Measurements from ENCODE around the gene POLA1.
"Not testable (repeated sequence)": the region's sequence is repeated elsewhere in the genome, so short reads cannot be mapped to it uniquely, and the experiment has no call there.

The POLA1 gene

DNA sequence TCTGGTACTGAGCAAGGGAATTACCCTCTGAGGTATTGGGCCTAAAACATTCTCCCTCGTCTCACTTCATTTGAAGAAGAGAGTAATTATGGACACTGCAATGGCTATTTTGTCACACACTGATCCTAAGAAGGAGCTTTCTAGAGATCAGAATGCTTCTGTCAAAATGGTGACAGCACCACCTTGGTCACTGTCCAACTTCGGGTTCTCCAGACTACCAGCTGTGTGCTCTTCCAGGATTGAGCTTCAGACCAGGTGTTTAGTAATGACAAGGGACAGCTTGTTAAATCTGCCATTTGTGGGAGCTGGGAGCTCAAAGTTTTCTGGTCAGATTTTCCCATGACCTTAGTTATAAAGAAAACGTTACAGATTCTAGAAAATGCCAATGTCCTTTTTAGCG, 105.4 kb downstream of the POLA1 start:
- no peak for DNase-seq

DNA sequence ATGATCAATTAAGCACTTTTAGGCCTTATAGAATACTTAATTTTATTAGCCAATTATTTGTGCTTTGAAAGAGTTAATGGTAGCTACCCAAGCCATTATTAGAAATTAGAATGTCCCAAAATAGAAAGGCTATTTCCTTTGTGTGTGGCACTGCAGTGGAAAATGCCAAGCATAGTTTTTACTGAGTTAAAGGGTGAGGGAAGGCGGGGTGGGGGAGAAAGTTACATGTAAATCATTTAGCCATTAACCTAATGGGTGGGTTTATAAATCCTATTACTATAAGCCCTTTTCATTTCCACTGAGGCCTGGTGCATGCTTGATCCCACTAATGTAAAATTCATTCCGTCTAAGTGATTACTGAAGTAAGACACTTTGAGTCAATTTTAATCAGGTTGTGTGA, 105.8 kb downstream of the POLA1 start:
- no peak for DNase-seq

DNA sequence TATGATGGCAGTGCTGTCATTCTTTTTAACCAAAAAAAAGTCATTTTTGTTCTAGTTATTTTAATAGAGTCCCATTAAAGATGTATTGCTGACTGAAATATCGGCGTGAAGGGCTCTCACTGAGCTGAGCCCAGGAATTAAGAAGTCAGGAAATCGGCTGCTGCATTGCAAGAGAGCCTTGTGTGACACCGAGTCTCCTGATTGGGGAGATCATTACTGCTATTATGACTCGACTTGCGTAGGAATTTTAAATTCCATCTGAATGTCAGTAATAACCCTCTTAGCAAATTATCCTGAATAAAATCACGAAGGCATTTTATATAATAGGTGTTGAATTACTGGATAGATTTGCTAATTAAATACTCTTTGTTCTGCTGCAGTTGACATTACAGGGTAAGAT, 111.5 kb downstream of the POLA1 start:
- no peak for DNase-seq

- DNase-seq: not testable (repeated sequence)
These were observed 126.1 kb downstream of the POLA1 start for GRCh38 chrX:24819807-24820206.

DNA sequence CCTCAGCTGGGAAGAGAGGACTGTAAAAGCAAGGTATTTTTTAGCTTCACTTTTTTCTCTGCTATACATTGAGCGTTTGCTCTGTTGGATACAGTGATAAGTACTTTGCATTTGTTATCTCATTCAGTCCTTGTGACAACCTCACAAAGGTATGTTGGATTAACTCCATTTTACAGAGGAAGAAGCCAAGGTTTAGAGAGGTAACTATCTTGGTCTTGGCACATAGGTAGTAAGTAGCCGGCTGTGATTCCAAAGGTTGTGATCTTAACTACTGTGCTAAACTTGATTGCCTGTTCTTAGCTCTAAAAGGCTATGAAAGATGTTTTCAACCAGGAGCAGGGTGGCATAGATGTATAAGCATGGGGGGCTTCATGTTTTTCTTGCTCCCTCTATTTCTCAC, 134.4 kb downstream of the POLA1 start:
- DNase-seq: no peak

GRCh38 chrX:24828600-24828999, 134.9 kb downstream of the POLA1 start:
- no peak for DNase-seq

GRCh38 chrX:24833695-24834094, 140.0 kb downstream of the POLA1 start:
- DNase-seq: no peak

GRCh38 chrX:24837966-24838365, 144.2 kb downstream of the POLA1 start:
- DNase-seq: no peak

GRCh38 chrX:24838629-24839028, 144.9 kb downstream of the POLA1 start:
- DNase-seq: peak in 2 of 14 donors; percentile 1 to 17

DNA sequence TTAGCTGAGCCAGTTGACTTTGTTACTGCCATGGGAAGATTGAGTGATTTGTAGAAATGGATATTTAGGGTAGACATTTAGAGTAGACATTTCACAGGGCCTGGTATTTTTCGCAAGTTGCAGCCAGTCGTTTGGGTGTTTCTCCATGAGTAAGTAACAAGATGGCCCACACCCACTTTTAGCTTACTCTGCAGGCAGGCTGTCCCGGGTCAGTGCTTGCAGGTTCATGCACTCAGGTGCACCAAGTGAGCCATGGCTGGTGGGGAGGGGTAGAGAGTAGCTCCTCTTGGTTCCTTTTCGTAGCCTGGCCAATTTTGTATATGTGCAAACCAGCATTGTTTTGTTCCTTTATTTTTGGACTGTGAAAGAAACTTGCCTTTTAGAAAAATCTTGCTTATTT, 145.6 kb downstream of the POLA1 start:
- no peak for DNase-seq

GRCh38 chrX:24842486-24842885, 148.8 kb downstream of the POLA1 start:
- DNase-seq: no peak

- DNase-seq: no peak
These were observed 152.9 kb downstream of the POLA1 start for GRCh38 chrX:24846550-24847150.

DNA sequence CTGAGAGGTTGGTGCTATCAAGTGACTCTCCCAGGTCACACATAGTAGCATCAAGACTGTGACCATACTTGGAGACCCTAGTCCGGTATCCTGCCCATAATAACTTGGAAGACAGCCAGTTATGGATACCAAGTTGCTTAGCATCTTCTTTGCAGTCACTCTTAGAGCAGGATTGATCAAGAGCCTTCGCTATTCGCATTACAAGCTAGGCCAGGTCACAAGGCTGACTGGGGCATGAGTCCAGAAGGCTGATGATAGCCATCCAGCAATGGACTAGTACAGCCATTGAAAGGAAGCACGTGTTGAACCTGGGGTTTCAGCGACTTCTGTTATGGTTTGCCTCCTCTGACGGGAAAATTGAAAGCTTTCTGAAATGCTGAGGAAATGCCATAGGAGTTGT, 157.6 kb downstream of the POLA1 start:
- DNase-seq: no peak

- no peak for DNase-seq
These were observed 158.1 kb downstream of the POLA1 start for GRCh38 chrX:24851780-24852179.

DNA sequence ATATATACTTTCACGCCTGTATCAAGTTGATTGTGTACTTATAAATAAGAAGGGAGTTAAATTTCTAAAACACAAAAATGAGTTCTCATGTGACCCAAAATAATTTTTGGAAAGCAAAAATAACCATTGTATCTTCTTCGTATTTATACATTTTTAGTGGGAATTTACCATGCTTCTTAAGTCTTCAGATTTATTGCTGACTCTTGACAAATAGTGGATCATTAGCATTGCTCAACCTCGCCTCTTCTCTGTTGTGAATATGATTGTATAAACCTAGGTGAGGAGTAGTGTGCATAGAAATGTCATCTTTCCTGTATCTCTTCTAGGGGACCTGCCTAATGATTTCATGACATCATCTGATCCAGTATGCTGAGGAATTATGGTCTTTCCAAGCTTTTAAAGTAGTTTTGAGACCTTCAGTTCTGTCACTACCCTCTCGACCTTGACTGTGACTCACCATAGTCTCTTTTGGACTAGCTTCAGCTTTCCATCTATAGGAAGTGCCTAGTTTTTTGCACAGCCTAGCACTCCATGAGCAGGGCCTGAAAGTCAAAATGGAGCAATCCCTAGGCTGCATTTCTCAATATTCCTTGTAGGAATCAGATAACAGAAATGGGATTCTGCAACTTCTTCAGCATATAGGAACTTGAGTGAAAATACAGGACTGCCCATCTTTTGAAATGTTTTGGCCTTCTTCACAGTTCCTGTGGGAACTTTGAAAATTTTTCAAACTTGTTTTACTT, 164.5 kb downstream of the POLA1 start:
- no peak for DNase-seq

GRCh38 chrX:24859211-24859841, 165.6 kb downstream of the POLA1 start:
- peak in 2 of 14 donors; percentile 1 to 72 for DNase-seq

DNA sequence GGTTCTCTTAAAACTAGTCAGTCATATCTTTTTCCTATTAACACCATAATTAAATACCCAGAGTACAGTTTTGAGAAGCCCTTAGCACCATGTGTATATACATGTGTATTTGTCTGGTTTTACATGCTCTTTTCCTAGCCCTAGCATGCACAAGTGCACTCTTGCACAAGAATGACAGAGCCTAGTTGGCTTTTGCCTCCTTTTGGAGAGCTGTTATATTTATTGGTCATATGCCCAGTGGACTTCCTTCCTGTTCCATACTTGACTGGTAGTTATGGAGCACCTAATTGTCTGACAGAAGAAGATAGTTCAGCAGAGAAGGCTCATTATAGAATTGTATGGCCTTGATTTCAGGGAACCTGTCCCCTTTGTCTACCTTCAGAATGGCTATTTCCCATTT, 166.4 kb downstream of the POLA1 start:
- no peak for DNase-seq

GRCh38 chrX:24862343-24862742, 168.6 kb downstream of the POLA1 start:
- DNase-seq: no peak

GRCh38 chrX:24863779-24864178, 170.1 kb downstream of the POLA1 start:
- not testable (repeated sequence) for DNase-seq

DNA sequence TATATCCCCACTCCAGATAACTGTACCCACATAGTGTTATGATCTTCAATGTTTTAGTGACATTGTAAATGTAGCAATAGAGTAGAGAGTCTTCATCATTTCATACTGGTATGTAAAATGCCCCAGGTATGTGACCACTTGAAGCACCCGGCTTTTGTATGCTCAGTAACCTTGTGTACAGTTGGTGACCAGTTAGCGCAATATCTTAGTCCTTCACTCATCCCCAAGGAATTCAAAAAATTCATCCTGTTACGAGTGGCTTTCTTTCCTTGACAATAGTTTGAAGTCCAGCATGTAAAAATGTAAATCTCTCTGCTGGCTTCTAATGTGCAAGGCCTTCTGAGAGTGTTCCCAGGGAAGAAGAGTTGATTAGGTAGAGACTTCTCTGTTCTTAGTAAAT, 176.4 kb downstream of the POLA1 start:
- no peak for DNase-seq

GRCh38 chrX:24874604-24875247, 181.0 kb downstream of the POLA1 start:
- DNase-seq: no peak

DNA sequence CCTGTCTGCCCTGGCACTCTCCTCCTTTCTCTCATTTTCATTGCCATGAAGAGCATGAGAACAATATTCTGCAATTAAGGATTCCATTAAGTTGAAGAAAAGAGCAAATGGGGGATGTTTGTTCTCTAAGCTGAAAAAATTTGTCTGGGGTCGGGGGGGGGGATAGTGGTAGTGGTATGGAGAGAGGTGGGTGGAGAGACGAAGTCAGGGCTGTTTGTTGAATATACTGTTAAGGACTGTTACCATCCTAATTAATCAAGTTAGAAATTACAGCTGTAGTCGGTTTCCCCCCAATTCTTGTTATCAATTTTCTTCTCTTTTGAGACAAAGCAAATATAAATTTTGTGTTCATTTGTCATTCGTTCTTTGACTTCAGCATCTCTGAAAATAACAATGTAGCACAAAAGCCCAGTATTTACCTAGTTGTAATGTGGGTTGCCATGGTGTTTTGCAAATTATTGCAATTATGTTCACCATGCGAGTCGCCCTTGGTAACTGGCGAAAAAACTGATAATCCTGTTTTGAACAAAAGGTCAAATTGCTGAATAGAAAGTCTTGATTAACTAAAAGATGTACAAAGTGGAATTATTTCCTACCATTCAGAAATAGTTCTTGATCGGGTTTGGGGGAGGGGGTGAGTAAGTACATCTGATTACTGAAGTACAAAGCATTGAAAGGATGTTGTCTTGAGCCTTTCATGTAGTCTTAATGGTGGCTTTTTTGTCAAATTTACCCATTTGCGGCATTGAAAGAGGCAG, 183.0 kb downstream of the POLA1 start:
- DNase-seq: no peak

GRCh38 chrX:24877288-24877664, 183.6 kb downstream of the POLA1 start:
- DNase-seq: peak in 1 of 14 donors; percentile 0

Data from C1 segment of cervical spinal cord (tissue), 14 donors.